Stomach (tissue), 9 donors: ENCODE measurements around the gene TNNT1. TPM values are rescaled to one million over a fixed set of nuclear protein-coding genes. Genes with fewer than 3 reads are reported as not detected.

Experiments used
- DNase-seq, 2 donors: peaks; one replicate each; pipeline versions ENCODE4 v3.0.0 to v3.0.0-alpha.2; 2013 to 2019
- H3K27ac ChIP-seq, 5 donors: fragments of 200-600 bp in 4 of 5; sonication (generic) in 4 of 5; one replicate each; pipeline ENCODE4 v1.5.1; 2013 to 2019; ENCODE audit warnings: mild to moderate bottlenecking in 1 of 5, moderate library complexity in 1 of 5
- H3K27me3 ChIP-seq, 3 donors: fragments of 200-600 bp; sonication (generic); one replicate each; pipeline ENCODE4 v1.5.1; 2017 to 2019; ENCODE audit warnings: mixed run types in 1 of 3
- H3K36me3 ChIP-seq, 4 donors: fragments of 200-600 bp; sonication (generic); 1 replicate in 3 of 4; 2 replicates in 1 of 4; pipeline ENCODE4 v1.5.1; 2016 to 2019
- H3K4me1 ChIP-seq, 4 donors: fragments of 200-600 bp; sonication (generic); one replicate each; pipeline ENCODE4 v1.5.1; 2016 to 2019
- H3K4me3 ChIP-seq, 4 donors: fragments of 200-600 bp; sonication (generic) in 3 of 4; one replicate each; pipeline ENCODE4 v1.5.1; 2016 to 2019; ENCODE audit warnings: mild to moderate bottlenecking in 1 of 4
- H3K9me3 ChIP-seq, 4 donors: fragments of 200-600 bp; sonication (generic); one replicate each; pipeline ENCODE4 v1.5.1; 2016 to 2019
- EP300 ChIP-seq: sonication (generic); formaldehyde crosslinking; IDR thresholded peaks from one replicate; pipeline ENCODE4 v1.6.1; 2017; ENCODE audit warnings: antibody characterized with exemption
- POLR2A ChIP-seq, 4 donors: fragments of 450-650 bp; IDR thresholded peaks; one replicate each; pipeline ENCODE4 v1.6.1; 2016; ENCODE audit warnings: antibody characterized with exemption in 4 of 4, control low read depth in 2 of 4, mild to moderate bottlenecking in 1 of 4, moderate library complexity in 1 of 4
- POLR2AphosphoS5 ChIP-seq, 3 donors: sonication (generic); formaldehyde crosslinking; IDR thresholded peaks; one replicate each; pipeline ENCODE4 v1.6.1; 2016; ENCODE audit warnings: antibody characterized with exemption in 3 of 3
- WGBS, 5 donors: extraction: QIAGEN DNeasy Blood & Tissue Kit in 3 of 5; methylation state at CpG; one replicate each; pipeline versions ENCODE4 v1.1.5 to v1.1.7; 2013 to 2018; 5-methylcytosine and 5-hydroxymethylcytosine counted together
- intact Hi-C: fragments of 100-400 bp; cut with DNase I; formaldehyde crosslinking; loops from one replicate; pipeline ENCODE4 v1.15.1; 2023; ENCODE audit warnings: low total_unique reads
- polyA plus RNA-seq, 3 donors: library from polyadenylated mRNA; stranded (reverse); fragments of 200-250 nt; gene quantifications; one replicate each; pipeline ENCODE4 v1.2.3, GENCODE V29; 2013
- total RNA-seq, 5 donors: library from RNA; depleted of rRNA; stranded (reverse); fragments of >200 nt; gene quantifications; one replicate each; pipeline versions ENCODE4 v1.1.0 to v1.2.3, GENCODE V29; 2014 to 2016
- TF ChIP-seq, protein P1 (sequence below), 7 experiments: fragments of 450-650 bp in 4 of 7; fragments of 200-600 bp in 3 of 7; sonication (generic) in 3 of 7; IDR thresholded peaks; one replicate each; pipeline ENCODE4 v1.5.1; 2016 to 2019; ENCODE audit warnings: antibody characterized with exemption in 7 of 7, control low read depth in 2 of 7, mild to moderate bottlenecking in 1 of 7
- donor health status: healthy with polysubstance abuse.
- donor health status: Bipolar disorder and iron deficiency.
- donor health status: healthy.

TNNT1 gene
- total and polyA plus RNA-seq, 8 donors, result 0.87 to 19.6 (median 3.9) TPM; not detected in 4

GRCh38 chr19:55096061-55096701 lies 52.8 kb downstream of the TNNT1 start:
- DNase-seq, result no peak
- H3K27me3 ChIP-seq, result no peaks in the 10 kb centered on the region
- TF ChIP-seq POLR2AphosphoS5 (IDR thresholded peaks at IDR 0.05) (no peak), POLR2A (IDR thresholded peaks at IDR 0.05) (no peak), EP300 (no peak)
- TF ChIP-seq, protein P1, sequence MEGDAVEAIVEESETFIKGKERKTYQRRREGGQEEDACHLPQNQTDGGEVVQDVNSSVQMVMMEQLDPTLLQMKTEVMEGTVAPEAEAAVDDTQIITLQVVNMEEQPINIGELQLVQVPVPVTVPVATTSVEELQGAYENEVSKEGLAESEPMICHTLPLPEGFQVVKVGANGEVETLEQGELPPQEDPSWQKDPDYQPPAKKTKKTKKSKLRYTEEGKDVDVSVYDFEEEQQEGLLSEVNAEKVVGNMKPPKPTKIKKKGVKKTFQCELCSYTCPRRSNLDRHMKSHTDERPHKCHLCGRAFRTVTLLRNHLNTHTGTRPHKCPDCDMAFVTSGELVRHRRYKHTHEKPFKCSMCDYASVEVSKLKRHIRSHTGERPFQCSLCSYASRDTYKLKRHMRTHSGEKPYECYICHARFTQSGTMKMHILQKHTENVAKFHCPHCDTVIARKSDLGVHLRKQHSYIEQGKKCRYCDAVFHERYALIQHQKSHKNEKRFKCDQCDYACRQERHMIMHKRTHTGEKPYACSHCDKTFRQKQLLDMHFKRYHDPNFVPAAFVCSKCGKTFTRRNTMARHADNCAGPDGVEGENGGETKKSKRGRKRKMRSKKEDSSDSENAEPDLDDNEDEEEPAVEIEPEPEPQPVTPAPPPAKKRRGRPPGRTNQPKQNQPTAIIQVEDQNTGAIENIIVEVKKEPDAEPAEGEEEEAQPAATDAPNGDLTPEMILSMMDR (IDR thresholded peaks at IDR 0.05), result no peak
- peaks cover 51 to 82% (median 76%) of the 10 kb centered on the region in 4 donors for H3K36me3 ChIP-seq
- peaks cover 0 to 19% (median 0%) of the 10 kb centered on the region in 4 donors for H3K4me1 ChIP-seq
- WGBS, 5 donors, result 75 to 87% (median 82%) methylated on average over 14 to 23 of the region's 23 CpGs
- no peak overlapping the region for H3K4me3 ChIP-seq
- H3K27ac ChIP-seq, result no peak overlapping the region
- intact Hi-C loops, result no loop called here
- no peaks in the 10 kb centered on the region for H3K9me3 ChIP-seq

DNA sequence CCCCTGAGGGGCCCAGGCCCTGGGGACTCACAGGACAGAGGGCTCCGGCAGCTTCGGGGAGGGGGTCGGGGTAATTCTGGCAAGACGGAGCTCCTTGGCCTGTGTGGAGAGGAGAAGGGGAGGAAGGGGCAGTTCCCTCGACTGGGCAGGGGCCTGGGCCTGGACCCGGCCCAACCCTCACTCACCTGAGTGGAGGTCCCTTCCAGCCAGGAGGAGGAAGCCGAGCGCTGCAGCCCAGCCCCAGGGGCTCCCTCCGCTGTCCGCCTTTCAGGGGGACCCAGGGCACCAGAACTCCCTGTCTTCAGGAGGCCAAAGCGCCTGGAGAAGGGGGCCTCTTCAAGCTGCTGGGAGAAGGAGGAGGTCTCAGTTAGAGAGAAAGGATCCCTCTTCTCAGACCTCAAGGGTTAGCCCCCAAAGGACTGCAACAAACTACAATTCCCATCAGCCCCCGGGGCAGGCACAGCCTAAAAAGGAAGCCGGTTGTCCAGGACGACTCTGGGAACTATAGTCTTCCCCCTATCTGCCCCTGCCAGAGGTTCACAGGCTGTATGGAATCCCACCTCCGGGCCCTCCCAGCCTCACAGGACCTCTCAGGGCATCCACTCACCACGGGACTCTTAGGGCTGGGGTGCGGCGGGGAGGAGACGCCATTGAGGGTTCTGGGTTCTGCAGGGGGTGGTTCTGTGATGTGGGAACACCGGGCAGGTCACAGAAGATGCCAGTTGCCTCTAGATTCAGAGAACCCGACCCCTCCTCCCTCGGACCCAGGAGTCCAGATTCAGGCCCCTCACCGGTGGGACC lies 53.5 kb downstream of the TNNT1 start:
- Histone ChIP-seq H3K27me3 (no peaks in the 10 kb centered on the region), H3K9me3 (no peaks in the 10 kb centered on the region), H3K4me3 (no peak overlapping the region), H3K4me1 (peaks cover 0 to 19% (median 0%) of the 10 kb centered on the region in 4 donors), H3K36me3 (peaks cover 54 to 82% (median 76%) of the 10 kb centered on the region in 4 donors), H3K27ac (no peak overlapping the region)
- intact Hi-C loops, result no loop called here
- DNase-seq, result no peak
- TF ChIP-seq POLR2A (IDR thresholded peaks at IDR 0.05) (no peak), POLR2AphosphoS5 (IDR thresholded peaks at IDR 0.05) (no peak), EP300 (no peak)
- TF ChIP-seq, protein P1 (IDR thresholded peaks at IDR 0.05), result no peak
- WGBS, 5 donors, result 81 to 92% (median 89%) methylated on average over 16 to 23 of the region's 23 CpGs

DNA sequence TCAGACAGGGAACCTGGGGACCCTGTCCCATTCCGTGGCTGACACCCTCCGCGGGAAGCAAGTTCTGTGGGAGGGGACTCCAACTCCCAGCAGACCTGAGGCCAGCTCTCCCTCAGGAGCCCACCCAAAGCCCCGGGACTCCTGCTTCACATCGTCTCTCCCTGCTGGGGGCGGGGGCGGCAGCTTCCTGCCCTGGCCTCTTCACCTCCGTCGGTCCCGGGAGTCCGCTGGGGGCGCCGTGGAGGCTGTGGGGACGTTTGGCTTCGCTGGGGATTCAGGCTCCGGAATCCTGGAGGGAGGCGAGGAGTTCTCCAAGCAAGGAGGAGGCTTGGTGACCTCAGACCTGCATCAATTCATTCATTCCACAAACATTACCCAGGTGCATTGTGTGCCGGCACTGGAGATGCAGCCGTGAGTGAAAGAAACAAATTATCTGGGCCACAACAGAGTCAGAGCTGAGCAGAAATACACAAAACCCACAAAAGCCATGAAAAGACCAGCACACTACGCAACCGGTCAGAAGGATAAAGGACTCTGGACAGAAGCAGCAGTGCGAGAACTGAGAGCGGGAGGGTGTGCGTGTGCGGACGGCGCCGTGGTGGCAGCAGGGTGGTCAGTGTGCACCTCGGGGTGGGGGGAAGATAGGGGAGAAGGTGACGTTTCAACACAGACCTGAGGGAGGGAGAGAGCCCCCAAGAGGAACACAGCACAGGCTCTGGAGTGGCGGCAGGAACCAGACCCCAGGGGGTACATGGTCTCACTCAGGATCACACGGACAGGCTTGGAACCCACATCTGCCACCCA lies 54.3 kb downstream of the TNNT1 start:
- Histone ChIP-seq H3K27ac (no peak overlapping the region), H3K4me3 (no peak overlapping the region), H3K4me1 (peaks cover 0 to 16% (median 0%) of the 10 kb centered on the region in 4 donors), H3K9me3 (no peaks in the 10 kb centered on the region), H3K27me3 (no peaks in the 10 kb centered on the region), H3K36me3 (peaks cover 55 to 81% (median 74%) of the 10 kb centered on the region in 4 donors)
- 86 to 90% (median 90%) methylated on average over 26 to 32 of the region's 32 CpGs for WGBS, 5 donors
- TF ChIP-seq POLR2AphosphoS5 (IDR thresholded peaks at IDR 0.05), result no peak
- TF ChIP-seq, protein P1 (IDR thresholded peaks at IDR 0.05), result no peak
- TF ChIP-seq EP300, result no peak
- no peak for TF ChIP-seq POLR2A (IDR thresholded peaks at IDR 0.05)
- DNase-seq, result no peak
- intact Hi-C loops, result no loop called here
